Activated naive CD8-positive, alpha-beta T cell treated with anti-CD3 and anti-CD28 coated beads, Interleukin-2, amount 50 U/mL, for 16 hours (primary cell): Measurements from ENCODE around the gene ABAT.
A peak's percentile ranks its signal among the peaks of the same experiment; 100 is the strongest.

Source experiments
- DNase-seq: peaks from one replicate; pipeline ENCODE4 v3.0.0-alpha.2; 2020; ENCODE audit warnings: low read depth, low spot score

The ABAT gene

GRCh38 chr16:8674413-8675022 lies at the start of gene ABAT:
TSS of gene ABAT (plus strand) at chr16:8674617. CDS start at chr16:8735740, 61,123 bp downstream.
- peak; percentile 58 for DNase-seq

GRCh38 chr16:8625491-8626087 lies 48.8 kb upstream of the ABAT start:
- DNase-seq = no peak

GRCh38 chr16:8626946-8627345 lies 47.5 kb upstream of the ABAT start:
- DNase-seq = no peak

GRCh38 chr16:8627456-8627855 lies 47.0 kb upstream of the ABAT start:
- DNase-seq = no peak

- DNase-seq = no peak
Observed at GRCh38 chr16:8628981-8629725, 45.3 kb upstream of the ABAT start.

- no peak for DNase-seq
Observed at GRCh38 chr16:8630255-8630953, 44.0 kb upstream of the ABAT start.

- DNase-seq = no peak
Observed at GRCh38 chr16:8631373-8631772, 43.0 kb upstream of the ABAT start.

GRCh38 chr16:8631818-8632465 lies 42.5 kb upstream of the ABAT start:
- no peak for DNase-seq

- no peak for DNase-seq
Observed at GRCh38 chr16:8632675-8633182, 41.7 kb upstream of the ABAT start.

- no peak for DNase-seq
Observed at GRCh38 chr16:8634991-8635736, 39.3 kb upstream of the ABAT start.

- DNase-seq = no peak
Observed at GRCh38 chr16:8639694-8640093, 34.7 kb upstream of the ABAT start.

GRCh38 chr16:8641671-8642070 lies 32.7 kb upstream of the ABAT start:
- DNase-seq = no peak

- no peak for DNase-seq
Observed at GRCh38 chr16:8642146-8642545, 32.3 kb upstream of the ABAT start.

GRCh38 chr16:8644211-8645140 lies 29.9 kb upstream of the ABAT start:
- DNase-seq = no peak

- no peak for DNase-seq
Observed at GRCh38 chr16:8645141-8645521, 29.3 kb upstream of the ABAT start.

- DNase-seq = no peak
Observed at GRCh38 chr16:8645831-8646230, 28.6 kb upstream of the ABAT start.

- no peak for DNase-seq
Observed at GRCh38 chr16:8646326-8647053, 27.9 kb upstream of the ABAT start.

GRCh38 chr16:8647721-8648318 lies 26.6 kb upstream of the ABAT start:
- no peak for DNase-seq

- no peak for DNase-seq
Observed at GRCh38 chr16:8648877-8649276, 25.5 kb upstream of the ABAT start.
